IPS-15b (cell line): ENCODE results near the gene MAGI1.

Experiments used
- H3K27me3 ChIP-seq: one replicate; pipeline ENCODE4 v1.6.1; 2013; ENCODE audit warnings: low read length; ENCODE audit not compliant: control insufficient read depth, insufficient read depth
- H3K36me3 ChIP-seq: one replicate; pipeline ENCODE4 v1.6.1; 2013; ENCODE audit warnings: low read length; ENCODE audit not compliant: control insufficient read depth, insufficient read depth
- H3K4me1 ChIP-seq: one replicate; pipeline ENCODE4 v1.6.1; 2013; ENCODE audit warnings: mild to moderate bottlenecking, low read length; ENCODE audit not compliant: control insufficient read depth, insufficient read depth
- H3K4me3 ChIP-seq: one replicate; pipeline ENCODE4 v1.5.1; 2013; ENCODE audit warnings: low read depth, low read length
- H3K9ac ChIP-seq: one replicate; pipeline ENCODE4 v1.6.1; 2013; ENCODE audit warnings: low read depth, mild to moderate bottlenecking, low read length
- H3K9me3 ChIP-seq: one replicate; pipeline ENCODE4 v1.6.1; 2013; ENCODE audit warnings: mild to moderate bottlenecking, low read length; ENCODE audit not compliant: control insufficient read depth, insufficient read depth

MAGI1 gene

DNA sequence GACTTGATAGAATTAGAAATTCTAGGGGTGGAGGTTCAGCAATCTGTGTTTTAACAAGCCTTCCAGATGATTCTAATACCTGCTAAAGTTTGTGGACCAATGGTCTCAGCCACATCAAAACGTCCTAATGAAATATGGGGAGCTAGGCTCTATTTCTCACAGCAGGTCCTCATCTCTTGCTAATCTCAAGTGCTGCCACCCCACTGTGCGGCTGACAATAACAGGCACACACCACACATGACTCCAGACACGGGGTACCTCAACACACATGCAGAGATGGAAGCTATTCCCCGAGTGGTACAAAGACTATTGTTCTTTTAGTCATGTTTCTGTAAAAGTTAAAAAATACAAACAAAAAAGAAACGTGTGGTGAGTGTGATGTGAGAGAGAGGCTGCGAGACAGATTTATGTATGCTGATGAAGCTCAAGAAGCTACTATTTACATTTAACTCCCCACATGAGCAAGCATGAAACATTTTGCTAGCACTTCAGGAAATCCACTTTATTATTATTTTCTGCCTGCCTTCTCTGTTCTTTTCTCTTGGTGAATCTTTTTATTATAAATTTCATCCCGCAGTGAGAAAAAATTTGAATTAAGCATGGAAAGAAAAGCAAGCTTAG lies 405.6 kb downstream of the MAGI1 start:
- H3K9ac ChIP-seq: no peak overlapping the region
- no peak overlapping the region for H3K4me3 ChIP-seq
- no peaks in the 10 kb centered on the region for H3K27me3 ChIP-seq
- peaks cover 4% of the 10 kb centered on the region for H3K4me1 ChIP-seq
- H3K9me3 ChIP-seq: no peaks in the 10 kb centered on the region
- H3K36me3 ChIP-seq: no peaks in the 10 kb centered on the region

DNA sequence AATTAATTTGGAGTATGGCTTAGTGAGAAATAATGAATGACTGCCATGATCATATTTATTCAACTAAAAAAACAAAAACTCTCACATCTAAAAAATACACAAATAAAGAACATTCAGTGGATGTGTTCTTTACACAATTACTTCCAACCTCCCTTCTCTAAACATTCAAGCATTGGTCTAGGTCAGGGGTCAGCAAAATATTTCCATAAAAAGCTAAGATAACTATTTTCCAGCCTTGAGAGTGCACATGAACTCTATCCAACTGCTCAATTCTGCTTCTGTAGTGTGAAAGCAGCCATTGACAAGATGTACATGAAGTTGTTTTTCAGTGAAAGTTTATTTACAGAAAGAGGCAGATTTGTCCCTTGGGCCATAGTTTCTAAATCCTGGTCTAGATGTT lies 406.3 kb downstream of the MAGI1 start:
- peaks cover 4% of the 10 kb centered on the region for H3K4me1 ChIP-seq
- H3K4me3 ChIP-seq: no peak overlapping the region
- H3K9me3 ChIP-seq: no peaks in the 10 kb centered on the region
- H3K27me3 ChIP-seq: no peaks in the 10 kb centered on the region
- no peak overlapping the region for H3K9ac ChIP-seq
- no peaks in the 10 kb centered on the region for H3K36me3 ChIP-seq

DNA sequence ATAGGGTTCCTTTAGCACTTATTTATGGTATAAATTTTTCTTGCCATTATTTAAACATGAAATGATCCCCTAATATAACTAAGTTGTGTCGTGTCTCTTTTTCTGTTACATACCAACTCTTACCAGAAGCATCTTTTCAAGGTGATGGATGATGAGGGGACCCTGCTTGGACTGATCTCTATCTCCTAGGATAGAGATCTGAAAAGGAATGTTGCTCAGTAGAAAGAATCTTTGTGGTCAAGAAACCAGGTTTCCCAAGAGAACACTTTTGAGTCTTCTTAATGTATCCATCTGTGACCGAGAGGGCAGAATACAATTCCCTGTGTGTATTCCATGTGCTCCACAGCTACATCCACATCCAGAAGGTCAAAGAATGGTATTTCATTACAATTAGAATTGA lies 409.7 kb downstream of the MAGI1 start:
- Histone ChIP-seq H3K9ac (no peak overlapping the region), H3K4me3 (no peak overlapping the region), H3K27me3 (no peaks in the 10 kb centered on the region), H3K36me3 (no peaks in the 10 kb centered on the region), H3K4me1 (peaks cover 4% of the 10 kb centered on the region), H3K9me3 (no peaks in the 10 kb centered on the region)

DNA sequence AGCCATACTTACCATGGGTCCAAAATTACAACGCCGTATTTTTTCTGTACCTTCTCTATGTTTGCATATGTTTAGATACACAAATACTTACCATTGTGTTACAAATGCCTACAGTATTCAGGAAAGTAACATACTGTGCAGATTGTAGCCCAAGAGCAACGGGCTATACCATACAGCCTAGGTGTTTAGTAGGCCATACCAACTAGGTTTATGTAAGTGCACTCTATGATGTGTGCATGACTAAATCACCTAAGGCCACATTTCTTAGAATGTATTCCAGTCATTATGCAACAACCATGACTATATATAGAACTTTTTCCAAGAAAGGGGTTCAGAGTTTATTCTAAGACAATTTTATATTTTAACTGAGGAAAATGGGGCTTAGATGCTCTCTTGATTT lies 411.7 kb downstream of the MAGI1 start:
- no peaks in the 10 kb centered on the region for H3K9me3 ChIP-seq
- H3K27me3 ChIP-seq: no peaks in the 10 kb centered on the region
- H3K36me3 ChIP-seq: no peaks in the 10 kb centered on the region
- no peaks in the 10 kb centered on the region for H3K4me1 ChIP-seq
- H3K4me3 ChIP-seq: no peak overlapping the region
- H3K9ac ChIP-seq: no peak overlapping the region

DNA sequence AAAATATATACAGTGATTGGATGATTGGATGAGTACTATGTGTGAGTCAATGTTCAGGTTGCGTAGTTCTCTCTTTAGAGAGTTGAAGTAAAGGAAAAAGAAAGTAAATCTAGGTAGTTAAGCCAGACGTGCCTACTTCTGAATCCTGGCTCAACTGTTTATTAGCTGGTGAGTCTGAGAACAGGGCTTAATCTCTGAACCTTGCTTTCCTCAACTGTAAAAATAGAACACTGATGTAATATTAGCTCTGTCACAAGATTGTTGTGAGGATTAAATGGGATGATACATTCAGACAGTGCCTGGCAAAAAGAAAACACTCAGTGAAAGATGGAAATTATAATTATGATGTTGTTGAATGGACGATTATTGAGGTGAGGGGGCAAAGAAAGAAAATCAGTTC lies 413.4 kb downstream of the MAGI1 start:
- H3K9ac ChIP-seq: no peak overlapping the region
- H3K4me1 ChIP-seq: no peaks in the 10 kb centered on the region
- no peaks in the 10 kb centered on the region for H3K36me3 ChIP-seq
- H3K9me3 ChIP-seq: no peaks in the 10 kb centered on the region
- H3K4me3 ChIP-seq: no peak overlapping the region
- H3K27me3 ChIP-seq: no peaks in the 10 kb centered on the region

DNA sequence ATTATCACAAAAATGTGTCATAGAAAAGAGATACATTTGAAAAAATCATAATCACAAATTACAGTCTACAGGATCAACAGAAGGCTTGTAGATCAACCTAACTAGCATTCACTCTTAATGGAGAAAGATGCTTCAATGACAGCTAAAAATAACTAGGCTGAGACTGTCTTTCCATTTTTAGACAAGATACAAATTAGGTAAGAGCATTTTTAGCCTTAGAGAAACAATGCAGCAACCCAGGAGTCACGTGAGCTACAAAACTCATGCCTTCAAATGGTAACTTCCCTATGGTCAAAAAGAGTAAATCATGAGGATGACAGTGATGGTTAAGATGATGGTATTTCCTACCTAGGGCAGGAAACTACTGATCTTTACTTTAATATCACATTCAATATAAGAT lies 415.4 kb downstream of the MAGI1 start:
- no peak overlapping the region for H3K9ac ChIP-seq
- H3K4me1 ChIP-seq: no peaks in the 10 kb centered on the region
- H3K9me3 ChIP-seq: no peaks in the 10 kb centered on the region
- no peaks in the 10 kb centered on the region for H3K36me3 ChIP-seq
- H3K27me3 ChIP-seq: no peaks in the 10 kb centered on the region
- no peak overlapping the region for H3K4me3 ChIP-seq

DNA sequence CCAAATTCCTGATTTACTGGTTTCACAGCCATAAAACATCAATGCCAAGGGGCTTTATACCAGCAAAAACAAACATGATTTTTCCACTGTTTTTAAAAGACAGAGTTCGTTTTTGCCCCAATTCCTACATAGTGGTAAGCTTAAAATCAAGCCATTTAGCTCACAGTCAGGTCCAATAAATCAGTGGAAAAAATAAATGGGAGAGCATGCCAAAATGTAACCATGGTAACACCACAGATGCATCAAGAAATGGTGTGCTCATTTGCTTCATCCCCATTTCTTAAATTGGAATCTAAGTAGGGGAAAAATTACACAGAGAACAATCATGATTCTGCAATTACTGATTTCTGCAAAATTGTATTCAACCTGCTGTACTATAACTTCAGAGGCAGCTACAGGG lies 418.8 kb downstream of the MAGI1 start:
- H3K27me3 ChIP-seq: no peaks in the 10 kb centered on the region
- no peak overlapping the region for H3K4me3 ChIP-seq
- H3K9ac ChIP-seq: no peak overlapping the region
- H3K4me1 ChIP-seq: no peaks in the 10 kb centered on the region
- H3K9me3 ChIP-seq: no peaks in the 10 kb centered on the region
- H3K36me3 ChIP-seq: no peaks in the 10 kb centered on the region

DNA sequence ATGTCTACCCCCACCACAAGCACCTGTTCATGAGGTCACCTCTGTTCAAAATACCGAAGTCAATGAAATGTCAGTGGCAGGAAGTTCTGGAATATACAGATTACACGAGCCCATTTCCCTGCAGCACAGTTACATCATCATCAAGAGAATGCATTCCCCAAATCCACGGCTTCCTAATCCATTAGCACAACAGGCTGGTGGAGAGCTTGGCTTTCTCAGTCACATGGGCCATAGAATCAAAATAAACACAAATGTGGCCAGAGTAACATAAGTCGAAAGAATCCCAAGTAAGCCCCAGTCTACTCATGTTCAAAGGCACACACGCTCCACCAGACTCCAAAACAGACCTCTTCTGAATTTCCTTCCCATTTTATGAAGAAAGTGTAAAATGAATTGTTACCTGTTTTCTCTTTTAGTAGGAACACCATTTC lies 419.3 kb downstream of the MAGI1 start:
- Histone ChIP-seq H3K4me3 (no peak overlapping the region), H3K9me3 (no peaks in the 10 kb centered on the region), H3K4me1 (no peaks in the 10 kb centered on the region), H3K9ac (no peak overlapping the region), H3K27me3 (no peaks in the 10 kb centered on the region), H3K36me3 (no peaks in the 10 kb centered on the region)

DNA sequence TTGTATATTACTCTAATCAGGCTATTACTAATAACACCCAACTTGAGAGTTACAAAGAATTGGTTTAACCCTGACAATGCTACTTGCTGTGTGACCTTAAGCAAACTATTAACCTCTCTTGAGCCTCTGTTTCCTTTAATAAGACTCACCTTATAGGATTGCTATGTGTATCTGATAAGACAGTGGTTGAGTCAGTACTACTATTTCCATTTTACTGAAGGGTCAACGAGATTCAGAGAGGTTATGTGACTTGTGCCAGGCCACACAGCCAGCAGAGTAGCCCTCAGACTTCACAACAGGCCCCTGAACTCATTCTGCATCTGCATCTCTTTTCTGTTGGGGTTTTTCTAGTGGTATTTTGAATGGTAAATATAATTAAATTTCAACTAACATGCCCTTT lies 420.1 kb downstream of the MAGI1 start:
- H3K9ac ChIP-seq: no peak overlapping the region
- no peak overlapping the region for H3K4me3 ChIP-seq
- no peaks in the 10 kb centered on the region for H3K9me3 ChIP-seq
- no peaks in the 10 kb centered on the region for H3K27me3 ChIP-seq
- no peaks in the 10 kb centered on the region for H3K4me1 ChIP-seq
- no peaks in the 10 kb centered on the region for H3K36me3 ChIP-seq

DNA sequence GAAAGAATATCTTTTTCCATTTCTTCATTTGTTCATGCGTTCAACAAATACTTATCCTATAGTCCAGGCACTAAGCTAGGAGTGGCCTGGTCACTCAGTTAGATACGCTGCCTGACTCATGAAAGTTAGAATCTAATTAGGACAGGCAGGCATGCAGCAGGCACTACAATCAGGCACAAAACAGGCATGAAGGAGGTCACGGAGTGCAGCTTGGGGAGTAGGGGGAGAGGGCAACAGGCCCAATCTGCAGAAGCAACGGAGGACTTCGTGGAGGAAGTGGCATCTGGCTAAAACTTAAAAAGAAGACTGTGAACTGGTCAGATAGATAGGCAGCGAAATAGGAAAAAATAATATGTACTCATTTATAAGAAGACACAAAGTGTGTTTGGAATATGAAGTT lies 420.9 kb downstream of the MAGI1 start:
- no peaks in the 10 kb centered on the region for H3K27me3 ChIP-seq
- no peak overlapping the region for H3K9ac ChIP-seq
- H3K4me1 ChIP-seq: no peaks in the 10 kb centered on the region
- H3K4me3 ChIP-seq: no peak overlapping the region
- no peaks in the 10 kb centered on the region for H3K36me3 ChIP-seq
- H3K9me3 ChIP-seq: no peaks in the 10 kb centered on the region

DNA sequence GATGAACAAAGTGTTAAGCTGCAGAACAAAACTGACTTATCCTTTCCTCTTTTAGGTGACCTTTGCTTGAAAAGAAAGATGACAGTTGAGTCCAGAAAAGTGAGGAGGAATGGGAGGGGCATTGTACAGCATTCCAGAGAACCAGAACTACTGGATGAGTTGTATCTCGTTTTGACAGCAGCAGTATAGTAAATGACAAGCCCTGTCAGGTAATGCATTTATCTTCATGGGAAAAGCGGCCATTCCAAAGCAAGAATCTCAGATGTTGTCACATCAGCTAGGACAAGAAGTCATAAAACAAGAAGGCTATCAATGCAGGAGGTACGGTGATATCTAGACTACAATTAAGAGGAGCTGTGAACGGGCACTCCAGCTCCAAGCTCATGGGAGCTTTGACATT lies 421.5 kb downstream of the MAGI1 start:
- Histone ChIP-seq H3K27me3 (no peaks in the 10 kb centered on the region), H3K9ac (no peak overlapping the region), H3K9me3 (no peaks in the 10 kb centered on the region), H3K36me3 (no peaks in the 10 kb centered on the region), H3K4me3 (no peak overlapping the region), H3K4me1 (no peaks in the 10 kb centered on the region)

DNA sequence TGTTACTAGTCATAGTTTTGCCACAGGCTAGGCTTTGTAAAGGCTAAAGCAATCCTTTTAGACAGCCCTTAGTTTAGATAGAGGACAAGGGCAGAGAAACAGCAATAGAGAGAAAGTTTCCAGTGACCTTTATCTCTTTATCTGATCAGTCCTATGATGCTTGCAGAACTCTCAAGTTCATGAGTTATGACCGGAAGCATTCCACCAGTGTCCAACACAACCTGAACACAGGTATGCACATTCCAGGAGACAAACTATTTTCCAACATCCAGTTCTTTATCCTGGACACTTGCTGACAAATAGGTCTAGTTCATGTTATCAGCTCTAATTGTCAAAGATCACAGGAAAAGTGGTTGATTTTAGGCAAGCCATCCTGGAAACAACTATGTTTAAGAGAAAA lies 422.2 kb downstream of the MAGI1 start:
- H3K9me3 ChIP-seq: no peaks in the 10 kb centered on the region
- no peaks in the 10 kb centered on the region for H3K4me1 ChIP-seq
- no peaks in the 10 kb centered on the region for H3K36me3 ChIP-seq
- no peaks in the 10 kb centered on the region for H3K27me3 ChIP-seq
- H3K4me3 ChIP-seq: no peak overlapping the region
- H3K9ac ChIP-seq: no peak overlapping the region
